HepG2 (cell line): ENCODE data around the gene MYO16. TPM values are rescaled to one million over a fixed set of nuclear protein-coding genes. Genes with fewer than 3 reads are reported as not detected.

Source experiments
- ATAC-seq: fragments of 200-7000 bp; cut with Tn5 transposase; 3 replicates; pipeline ENCODE4 v1.9.1; 2020; ENCODE audit warnings: mild to moderate bottlenecking, moderate library complexity
- BruUV-seq: library from RNA; stranded (reverse); fragments of 400-500 nt; replicated peaks from 2 replicates; lab custom pipeline; 2021; lab: Mats Ljungman, UMichigan
- CTCF ChIA-PET: fragments of 300-600 bp; formaldehyde crosslinking; extraction: SDS; loops from one replicate; lab custom pipeline; 2021; ENCODE audit warnings: low total read pairs, inconsistent platforms, low intra/inter-chr PET ratio; lab: Yijun Ruan, JAX
- POLR2A ChIA-PET: fragments of 350-600 bp; sonication (Branson Sonifier 250); formaldehyde crosslinking; loops from one replicate; lab custom pipeline; 2020; ENCODE audit warnings: antibody characterized with exemption, inconsistent platforms; lab: Yijun Ruan, JAX
- DNase-seq: peaks from one replicate; pipeline ENCODE4 v3.0.0-alpha.2; 2015; ENCODE audit warnings: low spot score
- FAIRE-seq: peaks from 3 replicates; lab custom pipeline; 2011; peaks lifted over from hg19 to GRCh38; lab: Jason Lieb, UNC
- H2AFZ ChIP-seq: one replicate; pipeline ENCODE4 v1.6.1; 2011; ENCODE audit warnings: low read length, inconsistent platforms
- H3K27ac ChIP-seq: fragments of 300-600 bp; 3 replicates; pipeline ENCODE4 v1.8.0; 2011; ENCODE audit warnings: mixed run types, mild to moderate bottlenecking, mixed read lengths, low read length, inconsistent platforms; ENCODE audit not compliant: insufficient read depth; ENCODE audit errors: extremely low read length
- H3K27me3 ChIP-seq, 2 experiments: fragments of 200-600 bp in 1 of 2; 2 replicates in 1 of 2; 3 replicates in 1 of 2; pipeline versions ENCODE4 v1.6.0 to v1.8.0; 2011; ENCODE audit warnings: low read length in 2 of 2, mild to moderate bottlenecking in 2 of 2, moderate library complexity in 2 of 2, inconsistent platforms in 1 of 2; ENCODE audit not compliant: insufficient read depth in 2 of 2, control insufficient read depth in 1 of 2
- H3K36me3 ChIP-seq, 2 experiments: fragments of 200-600 bp in 1 of 2; replicated peaks in 1 of 2; 2 replicates in 1 of 2; 3 replicates in 1 of 2; pipeline versions ENCODE4 v1.5.1 to v1.8.0; 2011; ENCODE audit warnings: low read length in 2 of 2, inconsistent platforms in 1 of 2; ENCODE audit not compliant: insufficient read depth in 2 of 2, control insufficient read depth in 1 of 2
- H3K4me1 ChIP-seq: 2 replicates; pipeline ENCODE4 v1.5.1; 2012; ENCODE audit warnings: low read length, inconsistent platforms; ENCODE audit not compliant: insufficient read depth
- H3K4me2 ChIP-seq: 2 replicates; pipeline ENCODE4 v1.6.0; 2011; ENCODE audit warnings: low read depth, low read length, inconsistent platforms
- H3K4me3 ChIP-seq, 3 experiments: fragments of 200-600 bp in 1 of 3; sonication (generic), shearing (Covaris generic) in 1 of 3; replicated peaks in 1 of 3; 2 replicates each; pipeline ENCODE4 v1.5.1; 2011 to 2016; ENCODE audit warnings: low read length in 3 of 3, inconsistent platforms in 2 of 3, low read depth in 2 of 3, mild to moderate bottlenecking in 2 of 3, control low read depth in 1 of 3, mixed read lengths in 1 of 3; ENCODE audit not compliant: insufficient read depth in 1 of 3
- H3K79me2 ChIP-seq: one replicate; pipeline ENCODE4 v1.6.1; 2011; ENCODE audit warnings: low read length, inconsistent platforms; ENCODE audit not compliant: insufficient read depth
- H3K9ac ChIP-seq: 2 replicates; pipeline ENCODE4 v1.6.0; 2011; ENCODE audit warnings: mild to moderate bottlenecking, low read depth, low read length, inconsistent platforms; ENCODE audit not compliant: insufficient read depth
- H3K9me3 ChIP-seq: 2 replicates; pipeline ENCODE4 v1.5.1; 2012; ENCODE audit warnings: mild to moderate bottlenecking, low read length
- H4K20me1 ChIP-seq: 2 replicates; pipeline ENCODE4 v1.6.0; 2011; ENCODE audit warnings: inconsistent platforms, mild to moderate bottlenecking, low read length, moderate library complexity; ENCODE audit not compliant: insufficient read depth
- IRX3 ChIP-seq: sonication (generic); formaldehyde crosslinking; IDR thresholded peaks from 2 replicates; pipeline ENCODE4 v1.8.1; 2023; ENCODE audit warnings: mild to moderate bottlenecking, low read depth, missing genetic modification reagents, borderline replicate concordance
- JDP2 ChIP-seq: sonication (generic); formaldehyde crosslinking; IDR thresholded peaks from 2 replicates; pipeline ENCODE4 v1.8.1; 2022; ENCODE audit warnings: missing genetic modification reagents, borderline replicate concordance
- NAIF1 ChIP-seq: sonication (generic); formaldehyde crosslinking; IDR thresholded peaks from 2 replicates; pipeline ENCODE4 v1.5.0; 2020; ENCODE audit warnings: mild to moderate bottlenecking, missing genetic modification reagents, borderline replicate concordance
- SOX13 ChIP-seq, 3 experiments: fragments of 450-650 bp in 1 of 3; sonication (generic) in 1 of 3; formaldehyde crosslinking in 1 of 3; IDR thresholded peaks in 2 of 3; conservative IDR thresholded peaks in 1 of 3; 2 replicates each; pipeline versions ENCODE4 v1.5.0 to v1.6.1; 2016 to 2020; ENCODE audit warnings: antibody characterized with exemption in 1 of 3, mild to moderate bottlenecking in 1 of 3, missing compliant biosample characterization in 1 of 3, missing genetic modification reagents in 1 of 3, moderate library complexity in 1 of 3
- ZNF20 ChIP-seq: sonication (generic); formaldehyde crosslinking; IDR thresholded peaks from 2 replicates; pipeline ENCODE4 v1.4.0; 2020; ENCODE audit warnings: mild to moderate bottlenecking, moderate library complexity, missing genetic modification reagents
- ZNF234 ChIP-seq: sonication (generic); formaldehyde crosslinking; conservative IDR thresholded peaks from 2 replicates; pipeline ENCODE4 v1.5.1; 2020; ENCODE audit warnings: mild to moderate bottlenecking, missing genetic modification reagents
- ZNF589 ChIP-seq: sonication (generic); formaldehyde crosslinking; conservative IDR thresholded peaks from 2 replicates; pipeline ENCODE4 v1.8.0; 2022; ENCODE audit warnings: mild to moderate bottlenecking, moderate library complexity, missing genetic modification reagents
- ZNF883 ChIP-seq: sonication (generic); formaldehyde crosslinking; IDR thresholded peaks from 2 replicates; pipeline ENCODE4 v1.5.1; 2020; ENCODE audit warnings: mild to moderate bottlenecking, missing genetic modification reagents; ENCODE audit errors: not compliant biosample characterization
- ZSCAN31 ChIP-seq: sonication (generic); formaldehyde crosslinking; IDR thresholded peaks from 2 replicates; pipeline ENCODE4 v1.5.0; 2020; ENCODE audit warnings: low read depth, mild to moderate bottlenecking, missing genetic modification reagents
- WGBS: methylation state at CpG from one replicate; pipeline ENCODE4 v1.1.6; 2017; ENCODE audit warnings: low lambda C conversion rate; 5-methylcytosine and 5-hydroxymethylcytosine counted together
- in situ Hi-C: cut with HindIII; loops from 2 replicates; pipeline ENCODE4 v1.10.0; 2017; ENCODE audit warnings: low pct_unique_long_range_greater_than_20kb; ENCODE audit not compliant: extremely low pct_ligation_motif_present
- intact Hi-C: fragments of 100-400 bp; cut with micrococcal nuclease; formaldehyde crosslinking; loops from one replicate; pipeline ENCODE4 v1.10.0; 2022; ENCODE audit not compliant: unreplicated experiment
- polyA plus RNA-seq, 8 experiments: library from polyadenylated mRNA; depleted of rRNA in 3 of 8; stranded (reverse) in 7 of 8; unstranded in 1 of 8; fragments of >200 nt; fragmentation: Illumina TruSeq in 4 of 8; extraction: Trizol in 4 of 8; gene quantifications; 2 replicates each; pipeline versions ENCODE4 v1.2.1 to v1.2.3, GENCODE V29; 2011 to 2016; ENCODE audit warnings: low read depth in 4 of 8, missing spikeins in 1 of 8, mixed read lengths in 1 of 8; ENCODE audit not compliant: insufficient read depth in 1 of 8
- total RNA-seq, 5 experiments: library from RNA; depleted of rRNA; stranded (reverse); fragments of >200 nt; fragmentation: Illumina TruSeq; extraction: Trizol; gene quantifications; 2 replicates each; pipeline ENCODE4 v1.2.3, GENCODE V29; 2016; ENCODE audit warnings: low read depth in 1 of 5
- TF ChIP-seq, protein P1 (sequence below): sonication (generic); formaldehyde crosslinking; IDR thresholded peaks from 2 replicates; pipeline ENCODE4 v1.4.0; 2020; ENCODE audit warnings: low read depth, mild to moderate bottlenecking, missing genetic modification reagents

The MYO16 gene
- total and polyA plus RNA-seq, 2 of the 13 experiments (the other 11 are each of a cell fraction or from before 2014, with no cell fraction given) = not detected

DNA sequence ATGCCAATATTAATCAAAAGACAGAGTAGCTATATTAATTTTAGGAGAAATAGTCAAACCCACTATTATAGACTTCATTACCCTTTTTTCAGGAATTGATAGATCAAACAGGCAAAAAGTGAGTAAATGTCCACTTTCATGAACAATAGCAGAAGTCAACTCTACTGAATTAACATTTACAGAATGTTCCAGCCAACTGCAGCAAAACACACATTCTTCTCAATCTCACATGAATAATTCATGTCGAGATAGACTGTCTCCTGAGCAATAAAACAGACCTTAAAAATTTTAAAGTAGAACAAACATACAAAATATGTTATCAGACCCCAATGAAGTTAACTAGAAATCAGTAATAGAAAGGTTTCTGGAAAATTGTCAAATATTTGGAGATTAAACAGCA, 118.4 kb downstream of the MYO16 start:
- WGBS = 0% methylated on average over 1 of the region's 1 CpG
- no peak for ATAC-seq
- no peak for FAIRE-seq
- CTCF ChIA-PET = no interaction called here
- Histone ChIP-seq H3K4me1 (no peaks in the 10 kb centered on the region), H2AFZ (no peak overlapping the region), H3K27ac (no peak overlapping the region), H3K27me3 (no peaks in the 10 kb centered on the region), H3K4me2 (no peak overlapping the region), H3K79me2 (no peaks in the 10 kb centered on the region), H3K9me3 (0 out of 2 replicates have a peak, but pooled peaks cover 6% of the 10 kb centered on the region), H3K9ac (no peak overlapping the region), H3K4me3 (no peak overlapping the region), H4K20me1 (no peaks in the 10 kb centered on the region), H3K36me3 (no peaks in the 10 kb centered on the region)
- POLR2A ChIA-PET = no interaction called here
- no peak for DNase-seq
- intact Hi-C loops (no loop called here), in situ Hi-C loops (no loop called here)
- BruUV-seq = no TSS peak
- TF ChIP-seq ZNF589 (CRISPR knock-in tag) = no peak
- TF ChIP-seq ZNF234 (CRISPR knock-in tag) = no peak
- no peak for TF ChIP-seq ZNF883 (CRISPR knock-in tag)
- TF ChIP-seq IRX3 (CRISPR knock-in tag) = no peak
- no peak for TF ChIP-seq JDP2

DNA sequence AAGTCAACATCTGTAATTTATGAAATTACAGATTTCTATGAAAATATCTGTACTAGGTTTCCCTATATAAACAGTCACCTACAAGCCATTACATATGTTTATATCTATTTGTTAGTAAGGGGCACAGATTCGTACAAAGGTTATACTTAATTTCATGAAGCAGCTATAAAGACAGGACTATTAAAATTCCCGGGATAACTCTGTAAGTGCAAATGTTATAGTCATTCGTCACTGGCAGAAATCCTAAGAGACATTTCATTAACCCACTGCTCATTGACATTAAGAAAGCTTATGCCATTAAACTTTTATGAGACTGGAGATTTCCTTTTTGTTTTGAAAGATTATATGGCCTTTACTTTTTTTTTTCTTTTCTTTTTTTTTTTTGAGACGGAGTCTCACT, 122.9 kb downstream of the MYO16 start:
- CTCF ChIA-PET = no interaction called here
- no peaks in the 10 kb centered on the region for H3K79me2 ChIP-seq
- H3K27ac ChIP-seq = no peak overlapping the region
- H3K4me1 ChIP-seq = no peaks in the 10 kb centered on the region
- H4K20me1 ChIP-seq = no peaks in the 10 kb centered on the region
- ATAC-seq = no peak
- 32% methylated on average over 4 of the region's 4 CpGs for WGBS
- POLR2A ChIA-PET = no interaction called here
- H3K9me3 ChIP-seq = 0 out of 2 replicates have a peak, but pooled peaks cover 6% of the 10 kb centered on the region
- H2AFZ ChIP-seq = no peak overlapping the region
- BruUV-seq = no TSS peak
- in situ Hi-C loops (no loop called here), intact Hi-C loops (no loop called here)
- no peak for FAIRE-seq
- H3K9ac ChIP-seq = no peak overlapping the region
- H3K4me2 ChIP-seq = no peak overlapping the region
- H3K36me3 ChIP-seq = no peaks in the 10 kb centered on the region
- no peak for TF ChIP-seq SOX13 (IDR thresholded peaks at IDR 0.05)
- TF ChIP-seq SOX13 (CRISPR knock-in tag; conservative IDR thresholded peaks at IDR 0.05 in 1 of 2, IDR thresholded peaks at IDR 0.05 in 1 of 2) = no peak
- TF ChIP-seq ZNF20 = no peak
- no peak for TF ChIP-seq NAIF1 (CRISPR knock-in tag)
- no peak for TF ChIP-seq ZSCAN31 (CRISPR knock-in tag)
- TF ChIP-seq, protein P1, sequence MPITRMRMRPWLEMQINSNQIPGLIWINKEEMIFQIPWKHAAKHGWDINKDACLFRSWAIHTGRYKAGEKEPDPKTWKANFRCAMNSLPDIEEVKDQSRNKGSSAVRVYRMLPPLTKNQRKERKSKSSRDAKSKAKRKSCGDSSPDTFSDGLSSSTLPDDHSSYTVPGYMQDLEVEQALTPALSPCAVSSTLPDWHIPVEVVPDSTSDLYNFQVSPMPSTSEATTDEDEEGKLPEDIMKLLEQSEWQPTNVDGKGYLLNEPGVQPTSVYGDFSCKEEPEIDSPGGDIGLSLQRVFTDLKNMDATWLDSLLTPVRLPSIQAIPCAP (CRISPR knock-in tag) = no peak
- H3K4me3 ChIP-seq = no peak overlapping the region
- no peak for DNase-seq
- no peaks in the 10 kb centered on the region for H3K27me3 ChIP-seq
